Activated CD4-positive, alpha-beta memory T cell treated with anti-CD3 and anti-CD28 coated beads, Interleukin-2, amount 10 ng/mL, durations not matched to agents 7 days and 5 days (primary cell): ENCODE results near the gene OXTR. TPM values are rescaled to one million over a fixed set of nuclear protein-coding genes. Genes with fewer than 3 reads are reported as not detected.
"Not testable (repeated sequence)": the region's sequence is repeated elsewhere in the genome, so short reads cannot be mapped to it uniquely, and the experiment has no call there.

Experiments used
- CTCF ChIA-PET: fragments of 350-600 bp; sonication (Branson Sonifier 250); formaldehyde crosslinking; loops from one replicate; lab custom pipeline; 2021; ENCODE audit warnings: antibody characterized with exemption, inconsistent platforms; lab: Charles Lee
- POLR2A ChIA-PET: fragments of 350-600 bp; sonication (Branson Sonifier 250); formaldehyde crosslinking; loops from one replicate; lab custom pipeline; 2021; ENCODE audit warnings: antibody characterized with exemption; lab: Charles Lee
- DNase-seq: peaks from one replicate; pipeline ENCODE4 v3.0.0-alpha.2; 2020
- H3K27ac Mint-ChIP-seq: one replicate; pipeline ENCODE4 v1.8.0; 2021; ENCODE audit warnings: mild to moderate bottlenecking, mixed read lengths
- H3K27me3 Mint-ChIP-seq: one replicate; pipeline ENCODE4 v1.8.0; 2021; ENCODE audit warnings: mixed read lengths
- H3K36me3 Mint-ChIP-seq: one replicate; pipeline ENCODE4 v1.8.0; 2021; ENCODE audit warnings: low read depth, mixed read lengths
- H3K4me1 Mint-ChIP-seq: one replicate; pipeline ENCODE4 v1.8.0; 2021; ENCODE audit warnings: mixed read lengths
- H3K4me3 Mint-ChIP-seq: one replicate; pipeline ENCODE4 v1.8.0; 2021; ENCODE audit warnings: mild to moderate bottlenecking, mixed read lengths
- H3K9me3 Mint-ChIP-seq: one replicate; pipeline ENCODE4 v1.8.0; 2021; ENCODE audit warnings: mixed read lengths
- total RNA-seq, 2 experiments: library from RNA; stranded (reverse); gene quantifications; one replicate each; pipeline ENCODE4 v1.2.3, GENCODE V29; 2021

OXTR gene
- total RNA-seq, 2 experiments from 2014 or later: 0.35 to 0.73 TPM

GRCh38 chr3:8732413-8732812 is 37.0 kb downstream of the OXTR start:
- no peaks in the 10 kb centered on the region for H3K36me3 Mint-ChIP-seq
- no peaks in the 10 kb centered on the region for H3K4me1 Mint-ChIP-seq
- CTCF ChIA-PET: interaction anchor here (0.8 kb wide), 1 partner anchor 33 kb away, joined by 3 read pairs; no protein-coding TSS in a partner anchor
- H3K4me3 Mint-ChIP-seq: no peak overlapping the region
- no peaks in the 10 kb centered on the region for H3K9me3 Mint-ChIP-seq
- H3K27ac Mint-ChIP-seq: no peak overlapping the region
- no peaks in the 10 kb centered on the region for H3K27me3 Mint-ChIP-seq
- POLR2A ChIA-PET: no interaction called here
- no peak for DNase-seq

DNA sequence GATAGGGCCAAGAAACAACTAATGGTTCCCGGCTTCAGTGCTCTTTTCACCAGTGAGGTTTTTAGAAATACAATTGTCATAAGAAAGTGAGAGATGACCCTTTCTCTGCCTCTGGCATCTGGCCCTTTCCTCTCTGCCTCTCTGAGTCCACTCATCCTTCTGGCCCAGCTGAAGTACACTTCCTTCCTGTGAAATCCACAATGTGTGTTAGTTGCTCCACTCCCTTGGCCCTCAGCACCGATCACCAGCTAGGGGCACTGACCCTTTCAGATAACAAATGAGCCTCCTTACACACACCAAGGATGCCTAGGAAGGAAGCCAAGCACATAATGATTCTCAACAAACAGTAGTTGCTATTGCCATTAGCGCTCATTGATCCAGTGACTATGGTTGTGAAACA is 38.8 kb downstream of the OXTR start:
- no peak overlapping the region for H3K27ac Mint-ChIP-seq

DNA sequence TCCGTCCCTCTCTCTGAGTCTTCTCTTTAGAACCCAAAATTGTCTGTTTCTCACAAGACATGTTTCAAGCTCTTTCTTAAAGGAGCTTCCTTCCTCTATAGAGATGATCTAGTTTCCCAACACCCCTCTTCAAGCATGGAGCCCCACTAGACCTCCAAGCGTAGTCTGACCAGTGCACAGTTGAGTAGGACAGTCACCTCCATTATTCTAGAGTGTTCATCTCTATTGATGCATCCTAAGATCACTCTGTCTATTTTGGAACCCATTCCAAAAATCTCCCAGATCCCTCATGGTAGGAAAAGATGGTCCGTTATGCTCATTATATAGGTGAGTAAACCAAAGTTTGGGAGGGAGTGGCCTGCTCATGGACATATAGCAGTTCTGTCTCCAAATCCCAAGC is 39.9 kb downstream of the OXTR start:
- Mint-ChIP-seq H3K9me3 (no peaks in the 10 kb centered on the region), H3K27me3 (no peaks in the 10 kb centered on the region), H3K36me3 (no peaks in the 10 kb centered on the region), H3K4me3 (no peak overlapping the region), H3K27ac (no peak overlapping the region), H3K4me1 (no peaks in the 10 kb centered on the region)
- POLR2A ChIA-PET: no interaction called here
- no peak for DNase-seq
- CTCF ChIA-PET: interaction anchor here (1.3 kb wide), 1 partner anchor 16 kb away, joined by 3 read pairs; no protein-coding TSS in a partner anchor

More for the DNA sequence above, 38.8 kb downstream of the OXTR start:
- Mint-ChIP-seq H3K9me3 (no peaks in the 10 kb centered on the region), H3K4me1 (no peaks in the 10 kb centered on the region), H3K27me3 (no peaks in the 10 kb centered on the region), H3K36me3 (no peaks in the 10 kb centered on the region), H3K4me3 (no peak overlapping the region)
- ChIA-PET POLR2A (no interaction called here), CTCF (no interaction called here)
- no peak for DNase-seq

GRCh38 chr3:8727605-8728512 is 41.6 kb downstream of the OXTR start:
- DNase-seq: no peak
- POLR2A ChIA-PET: interaction anchor here (0.8 kb wide), 1 partner anchor 11 kb away, joined by 3 read pairs; no protein-coding TSS in a partner anchor
- no peak overlapping the region for H3K4me3 Mint-ChIP-seq
- H3K27me3 Mint-ChIP-seq: no peaks in the 10 kb centered on the region
- H3K36me3 Mint-ChIP-seq: no peaks in the 10 kb centered on the region
- CTCF ChIA-PET: no interaction called here
- no peaks in the 10 kb centered on the region for H3K9me3 Mint-ChIP-seq
- no peak overlapping the region for H3K27ac Mint-ChIP-seq
- no peaks in the 10 kb centered on the region for H3K4me1 Mint-ChIP-seq

- no peaks in the 10 kb centered on the region for H3K36me3 Mint-ChIP-seq
- H3K4me3 Mint-ChIP-seq: no peak overlapping the region
- POLR2A ChIA-PET: no interaction called here
- no peak for DNase-seq
- H3K4me1 Mint-ChIP-seq: no peaks in the 10 kb centered on the region
- H3K27me3 Mint-ChIP-seq: no peaks in the 10 kb centered on the region
- CTCF ChIA-PET: interaction anchor here (2.0 kb wide), 1 partner anchor 45 kb away, joined by 4 read pairs; the partner anchor contains the start of gene OXTR
- H3K9me3 Mint-ChIP-seq: no peaks in the 10 kb centered on the region
- no peak overlapping the region for H3K27ac Mint-ChIP-seq
Observed at GRCh38 chr3:8724108-8724752, 45.2 kb downstream of the OXTR start.

DNA sequence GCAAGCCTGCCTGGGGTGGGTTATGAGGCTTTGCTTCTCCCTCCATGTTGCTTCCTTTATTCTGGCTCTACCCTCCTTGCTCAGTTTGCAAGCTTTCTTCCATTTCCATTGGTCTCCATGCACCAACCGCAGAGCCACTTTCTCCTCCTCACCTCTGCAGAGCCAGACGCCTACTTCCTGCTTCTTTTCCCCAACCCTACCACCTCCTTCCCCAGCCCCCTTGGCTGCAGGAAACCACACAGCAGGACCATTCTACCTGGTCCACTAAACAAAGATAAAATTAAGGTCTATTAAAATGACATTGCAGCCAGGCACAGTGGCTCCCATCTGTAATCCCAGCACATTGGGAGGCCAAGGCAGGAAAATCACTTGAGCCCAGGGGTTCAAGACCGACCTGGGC is 45.8 kb downstream of the OXTR start:
- Mint-ChIP-seq H3K9me3 (no peaks in the 10 kb centered on the region), H3K27me3 (no peaks in the 10 kb centered on the region), H3K27ac (no peak overlapping the region), H3K4me3 (no peak overlapping the region), H3K36me3 (no peaks in the 10 kb centered on the region), H3K4me1 (no peaks in the 10 kb centered on the region)
- DNase-seq: no peak
- CTCF ChIA-PET: interaction anchor here (2.0 kb wide), 1 partner anchor 46 kb away, joined by 4 read pairs; the partner anchor contains the start of gene OXTR
- POLR2A ChIA-PET: no interaction called here

- no peaks in the 10 kb centered on the region for H3K4me1 Mint-ChIP-seq
- no peaks in the 10 kb centered on the region for H3K9me3 Mint-ChIP-seq
- no peak for DNase-seq
- ChIA-PET CTCF (no interaction called here), POLR2A (no interaction called here)
- H3K36me3 Mint-ChIP-seq: no peaks in the 10 kb centered on the region
- no peak overlapping the region for H3K4me3 Mint-ChIP-seq
- H3K27ac Mint-ChIP-seq: no peak overlapping the region
- no peaks in the 10 kb centered on the region for H3K27me3 Mint-ChIP-seq
Observed at GRCh38 chr3:8722808-8723207, 46.6 kb downstream of the OXTR start.

DNA sequence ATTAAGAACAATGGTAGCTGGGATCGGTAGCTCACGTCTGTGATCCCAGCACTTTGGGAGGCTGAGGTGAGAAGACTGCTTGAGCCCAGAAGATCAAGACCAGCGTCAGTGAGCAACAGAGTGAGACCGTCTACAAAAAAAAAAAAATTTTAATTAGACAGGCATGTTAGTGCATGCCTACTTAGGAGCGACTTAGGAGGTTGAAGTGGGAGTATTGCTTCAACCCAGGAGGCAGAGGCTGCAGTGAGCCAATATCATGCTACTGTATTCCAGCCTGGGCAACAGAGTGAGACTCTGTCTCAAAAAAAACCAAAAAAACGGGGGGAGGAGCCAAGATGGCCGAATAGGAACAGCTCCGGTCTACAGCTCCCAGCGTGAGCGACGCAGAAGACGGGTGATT is 53.7 kb downstream of the OXTR start:
- POLR2A ChIA-PET, H3K36me3 Mint-ChIP-seq, H3K9me3 Mint-ChIP-seq, H3K4me3 Mint-ChIP-seq, H3K27me3 Mint-ChIP-seq, H3K4me1 Mint-ChIP-seq, H3K27ac Mint-ChIP-seq, CTCF ChIA-PET, DNase-seq: not testable (repeated sequence)

DNA sequence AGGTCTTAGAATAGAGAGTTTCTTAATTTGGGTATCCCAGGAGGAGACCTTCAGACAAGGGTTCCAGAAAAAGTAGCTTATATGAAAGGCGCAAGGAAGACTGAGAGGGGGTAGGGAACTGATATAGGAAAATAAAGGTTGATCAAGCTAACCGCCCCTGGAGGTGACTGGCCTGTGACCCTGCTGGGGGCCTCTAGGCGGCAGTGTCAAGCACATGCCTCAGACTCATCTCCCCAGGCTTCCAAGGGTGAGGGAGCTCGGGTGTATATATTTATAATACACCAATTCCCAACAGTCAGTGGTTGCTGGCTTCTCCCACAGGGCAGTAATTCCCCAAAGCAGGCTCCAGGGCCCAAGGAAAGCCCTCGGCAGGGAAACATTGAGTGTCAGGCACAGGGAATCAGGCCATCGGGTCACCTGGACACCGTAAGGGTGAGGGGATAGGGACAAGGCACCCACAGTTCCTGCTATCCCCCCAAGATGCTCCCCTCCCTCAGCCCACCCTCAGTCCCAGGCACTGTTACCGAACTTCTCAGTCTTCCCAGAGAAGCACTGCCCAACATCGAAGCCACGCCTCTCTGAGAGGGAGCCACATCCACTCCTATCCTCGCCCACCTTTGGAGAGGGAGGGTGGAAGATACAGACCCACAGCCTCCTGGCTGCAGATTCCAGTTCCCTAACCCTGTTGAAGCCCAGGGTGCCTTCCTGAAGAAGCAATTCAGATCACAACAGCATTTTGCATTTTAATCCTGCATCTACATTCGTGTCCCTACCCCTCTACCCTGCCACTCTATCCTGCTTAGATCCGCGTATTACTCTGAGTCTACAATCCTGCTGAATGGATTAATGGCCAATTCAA is 55.3 kb downstream of the OXTR start:
- Mint-ChIP-seq H3K4me1 (no peaks in the 10 kb centered on the region), H3K4me3 (no peak overlapping the region), H3K27ac (no peak overlapping the region), H3K27me3 (no peaks in the 10 kb centered on the region), H3K36me3 (no peaks in the 10 kb centered on the region), H3K9me3 (no peaks in the 10 kb centered on the region)
- ChIA-PET CTCF (interaction anchor here (0.6 to 1.1 kb wide), 3 partner anchors 9 to 946 kb away, joined by 3 read pairs; no protein-coding TSS in a partner anchor), POLR2A (no interaction called here)
- DNase-seq: no peak

DNA sequence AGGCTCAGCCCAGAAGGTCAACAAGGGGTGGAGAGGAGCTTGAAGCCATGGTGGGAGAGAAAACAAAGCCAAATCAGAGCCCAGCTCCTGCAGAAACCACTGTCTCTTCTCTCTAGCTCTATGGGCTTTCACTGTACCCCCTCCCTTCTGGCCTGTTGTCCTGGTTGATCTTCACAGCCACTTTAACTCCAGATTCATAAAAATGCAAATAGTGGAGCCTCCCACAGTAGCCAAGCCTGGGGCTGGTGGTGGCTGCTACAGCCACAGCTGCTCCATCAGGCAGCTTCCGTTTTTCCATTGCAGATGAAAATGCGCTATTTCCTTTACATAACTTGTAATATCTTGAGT is 56.5 kb downstream of the OXTR start:
- Mint-ChIP-seq H3K9me3 (no peaks in the 10 kb centered on the region), H3K27me3 (no peaks in the 10 kb centered on the region), H3K4me3 (no peak overlapping the region), H3K4me1 (no peaks in the 10 kb centered on the region), H3K27ac (no peak overlapping the region), H3K36me3 (no peaks in the 10 kb centered on the region)
- DNase-seq: no peak
- POLR2A ChIA-PET: no interaction called here
- CTCF ChIA-PET: interaction anchor here (1.3 kb wide), 1 partner anchor 51 kb away, joined by 3 read pairs; no protein-coding TSS in a partner anchor

DNA sequence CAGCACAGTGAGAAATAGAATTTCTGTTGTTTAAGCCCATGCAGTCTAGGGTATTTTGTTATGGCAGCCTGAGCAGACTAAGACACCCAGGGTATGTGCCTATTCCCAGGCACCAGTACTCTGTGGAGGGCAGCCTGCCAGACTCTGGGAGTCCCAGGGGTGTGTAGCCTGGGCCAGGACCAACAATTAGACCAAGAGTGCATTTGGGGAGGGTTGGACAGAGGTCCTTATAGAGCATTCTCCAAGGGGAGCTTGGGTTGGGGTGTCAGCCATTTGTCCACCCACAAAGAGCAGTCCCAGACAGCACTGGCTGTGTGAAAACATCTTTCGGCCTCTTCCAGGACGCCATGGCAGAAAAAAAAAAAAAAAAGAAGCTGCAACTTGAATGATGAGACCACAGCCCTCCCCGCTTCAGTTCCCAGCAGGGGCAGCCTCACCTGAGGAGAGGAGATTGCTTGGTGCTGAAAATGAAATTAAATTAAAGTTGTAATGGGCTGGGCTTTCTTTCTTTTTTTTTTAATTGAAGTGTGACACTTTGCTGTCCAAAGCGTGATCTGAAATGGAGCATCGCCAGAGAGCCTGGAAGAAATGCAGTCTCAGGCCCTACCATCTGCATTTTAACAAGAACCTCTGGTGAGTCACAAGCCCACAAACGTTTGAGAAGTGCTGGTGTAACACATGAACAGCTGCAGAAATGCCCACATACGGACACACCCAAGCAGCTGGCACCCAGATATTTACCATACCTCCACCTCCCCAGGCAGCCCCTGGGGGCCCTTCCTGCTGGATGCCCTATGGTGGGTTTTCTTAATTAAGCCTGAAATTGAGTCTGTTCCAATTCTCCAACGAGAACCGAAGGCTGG is 57.1 kb downstream of the OXTR start:
- Mint-ChIP-seq H3K4me3 (no peak overlapping the region), H3K27ac (no peak overlapping the region), H3K9me3 (no peaks in the 10 kb centered on the region), H3K4me1 (no peaks in the 10 kb centered on the region), H3K36me3 (no peaks in the 10 kb centered on the region), H3K27me3 (no peaks in the 10 kb centered on the region)
- CTCF ChIA-PET: interaction anchor here (1.3 kb wide), 1 partner anchor 51 kb away, joined by 3 read pairs; no protein-coding TSS in a partner anchor
- no peak for DNase-seq
- POLR2A ChIA-PET: no interaction called here
